Activated CD4-positive, alpha-beta T cell treated with anti-CD3 and anti-CD28 coated beads, Interleukin-2, amount 50 U/mL, for 1 hour (primary cell): Measurements from ENCODE around the gene INKA2.
A peak's percentile ranks its signal among the peaks of the same experiment; 100 is the strongest.
"Not testable (repeated sequence)": the region's sequence is repeated elsewhere in the genome, so short reads cannot be mapped to it uniquely, and the experiment has no call there.

Experiments
- DNase-seq: peaks from one replicate; pipeline ENCODE4 v3.0.0-alpha.2; 2020

INKA2 gene

GRCh38 chr1:111747947-111748346, 8.8 kb upstream of the INKA2 start:
- DNase-seq: no peak

GRCh38 chr1:111747282-111747734, 8.1 kb upstream of the INKA2 start:
- DNase-seq: peak; percentile 47

GRCh38 chr1:111746614-111746999, 7.4 kb upstream of the INKA2 start:
- no peak for DNase-seq

- DNase-seq: no peak
Measured at GRCh38 chr1:111745675-111746613, 6.7 kb upstream of the INKA2 start.

- no peak for DNase-seq
Measured at GRCh38 chr1:111743679-111744101, 4.5 kb upstream of the INKA2 start.

- DNase-seq: no peak
Measured at GRCh38 chr1:111742938-111743549, 3.8 kb upstream of the INKA2 start.

- DNase-seq: not testable (repeated sequence)
Measured at GRCh38 chr1:111742292-111742691, 3.1 kb upstream of the INKA2 start.

GRCh38 chr1:111739925-111740765, 950 bp upstream of the INKA2 start:
- no peak for DNase-seq

GRCh38 chr1:111738436-111739193, 580 bp downstream of the INKA2 start:
- peak; percentile 26 for DNase-seq

- peak; percentile 37 for DNase-seq
Measured at GRCh38 chr1:111738133-111738435, 1.1 kb downstream of the INKA2 start.

GRCh38 chr1:111737216-111738132, 1.7 kb downstream of the INKA2 start:
- no peak for DNase-seq

- DNase-seq: no peak
Measured at GRCh38 chr1:111736548-111737215, 2.5 kb downstream of the INKA2 start.

- no peak for DNase-seq
Measured at GRCh38 chr1:111735858-111736544, 3.2 kb downstream of the INKA2 start.

- DNase-seq: no peak
Measured at GRCh38 chr1:111735321-111735720, 3.9 kb downstream of the INKA2 start.

GRCh38 chr1:111734856-111735255, 4.3 kb downstream of the INKA2 start:
- DNase-seq: no peak

GRCh38 chr1:111734426-111734825, 4.8 kb downstream of the INKA2 start:
- no peak for DNase-seq

GRCh38 chr1:111733992-111734341, 5.2 kb downstream of the INKA2 start:
- no peak for DNase-seq

- DNase-seq: no peak
Measured at GRCh38 chr1:111733183-111733991, 5.8 kb downstream of the INKA2 start.

GRCh38 chr1:111732718-111733117, 6.5 kb downstream of the INKA2 start:
- no peak for DNase-seq

GRCh38 chr1:111731956-111732355, 7.2 kb downstream of the INKA2 start:
- DNase-seq: no peak
